Pancreas (tissue), 10 donors: ENCODE measurements around the gene RFC3. TPM values are rescaled to one million over a fixed set of nuclear protein-coding genes. Genes with fewer than 3 reads are reported as not detected.

Experiments
- ATAC-seq, 4 donors: fragments of 200-7000 bp; cut with Tn5 transposase; one replicate each; pipeline versions ENCODE4 v1.8.0 to v1.9.1; 2020; ENCODE audit warnings: mild to moderate bottlenecking in 4 of 4, moderate library complexity in 4 of 4
- DNase-seq, 6 donors: peaks; one replicate each; pipeline ENCODE4 v3.0.0-alpha.2; 2020
- FAIRE-seq: peaks from 2 replicates; lab custom pipeline; 2012; peaks lifted over from hg19 to GRCh38; lab: Jason Lieb, UNC
- H3K27ac ChIP-seq, 4 donors: fragments of 200-600 bp; sonication (generic); 1 replicate in 3 of 4; 2 replicates in 1 of 4; pipeline versions ENCODE4 v1.5.0 to v1.8.0; 2020
- H3K27me3 ChIP-seq, 4 donors: fragments of 200-600 bp; one replicate each; pipeline ENCODE4 v1.8.0; 2021
- H3K36me3 ChIP-seq, 3 donors: fragments of 200-600 bp; sonication (generic) in 1 of 3; one replicate each; pipeline versions ENCODE4 v1.5.0 to v1.8.0; 2020 to 2021
- H3K4me1 ChIP-seq, 3 donors: fragments of 200-600 bp; one replicate each; pipeline ENCODE4 v1.8.0; 2021
- H3K4me3 ChIP-seq, 4 donors: fragments of 200-600 bp; sonication (generic) in 2 of 4; one replicate each; pipeline versions ENCODE4 v1.5.0 to v1.8.0; 2020 to 2021
- H3K9me3 ChIP-seq, 4 donors: fragments of 200-600 bp; one replicate each; pipeline ENCODE4 v1.8.0; 2021
- CTCF ChIP-seq, 4 donors: fragments of 200-600 bp; sonication (generic) in 3 of 4; IDR thresholded peaks; one replicate each; pipeline versions ENCODE4 v1.5.0 to v1.8.0; 2021; ENCODE audit warnings: antibody characterized with exemption in 4 of 4
- WGBS, 2 donors: extraction: QIAGEN DNeasy Blood & Tissue Kit; methylation state at CpG; one replicate each; pipeline ENCODE4 v1.1.7; 2013; 5-methylcytosine and 5-hydroxymethylcytosine counted together
- intact Hi-C, 3 donors: fragments of 100-400 bp; cut with DNase I; formaldehyde crosslinking; loops; one replicate each; pipeline versions ENCODE4 v1.11.1 to v1.14.2; 2022
- polyA plus RNA-seq, 2 donors: library from polyadenylated mRNA; stranded (reverse); fragments of 200-250 nt; gene quantifications; one replicate each; pipeline ENCODE4 v1.2.3, GENCODE V29; 2013
- total RNA-seq, 6 donors: library from RNA; stranded (reverse); fragmentation: NEBNext Ultra II Directional in 4 of 6; extraction: Animal tissue kit (Norgen Biotek cat#: 25700) in 4 of 6; gene quantifications; one replicate each; pipeline versions ENCODE4 v1.2.1 to v1.2.4, GENCODE V29; 2021 to 2023
- donor health status: healthy with polysubstance abuse.
- donor health status: DM: no; HTN: no; CAD: no; lungs with moderate emphysema.
- donor health status: DM: no; HTN: no; CAD: no.
- donor health status: control.
- donor health status: control.
- donor health status: Bipolar disorder and iron deficiency.
- donor health status: DM: yes; HTN: yes; CAD: no.
- donor health status: DM: no; HTN: no; CAD: no.
- donor health status: DM: no; HTN: no; CAD: no.
- donor health status: DM: yes; HTN: yes; CAD: no.

Gene RFC3
- total RNA-seq, result 1 to 10 TPM; 2.4 to 4.0 (median 2.9) TPM
- 1 to 10 TPM; 1.4 to 5.7 TPM for polyA plus RNA-seq

- Histone ChIP-seq H3K27ac (peak within 1 kb of the TSS in 3 of 4 donors; percentile 34 to 48 (median 43)), H3K4me1 (no peaks in the 10 kb centered on the region), H3K36me3 (no peaks in the 10 kb centered on the region), H3K27me3 (no peaks in the 10 kb centered on the region), H3K4me3 (peak within 1 kb of the TSS; percentile 58 to 93 (median 79)), H3K9me3 (no peaks in the 10 kb centered on the region)
- 0 to 1% methylated on average over 50 of the region's 50 CpGs for WGBS, 2 donors
- peak; percentile 87 to 93 (median 91) for DNase-seq
- no peak for TF ChIP-seq CTCF (IDR thresholded peaks at IDR 0.05)
- intact Hi-C loops, result no loop called here
- ATAC-seq, result peak; percentile 98 to 100 (median 98)
- FAIRE-seq, result peak; percentile 96
Observed at GRCh38 chr13:33817901-33818706, at the start of gene RFC3. TSS of gene RFC3 (plus strand) at chr13:33818149. CDS start at chr13:33818179, 30 bp downstream.

GRCh38 chr13:33771296-33771695 lies 46.7 kb upstream of the RFC3 start:
- 45 to 76% methylated on average over 2 of the region's 2 CpGs for WGBS, 2 donors

GRCh38 chr13:33773790-33774462 lies 44.0 kb upstream of the RFC3 start:
- WGBS, 2 donors, result 84 to 95% methylated on average over 5 of the region's 5 CpGs
- no peak for FAIRE-seq
- no peak overlapping the region for H3K27ac ChIP-seq
- no peak overlapping the region for H3K4me3 ChIP-seq
- no peak for DNase-seq
- H3K27me3 ChIP-seq, result no peaks in the 10 kb centered on the region
- no peaks in the 10 kb centered on the region for H3K36me3 ChIP-seq
- intact Hi-C loops, result no loop called here
- no peaks in the 10 kb centered on the region for H3K9me3 ChIP-seq
- TF ChIP-seq CTCF (IDR thresholded peaks at IDR 0.05), result no peak
- peaks cover 20 to 31% (median 24%) of the 10 kb centered on the region in 3 donors for H3K4me1 ChIP-seq
- ATAC-seq, result no peak

More at GRCh38 chr13:33771296-33771695, 46.7 kb upstream of the RFC3 start:
- Histone ChIP-seq H3K4me1 (peaks cover 9 to 15% (median 11%) of the 10 kb centered on the region in 3 donors), H3K27me3 (no peaks in the 10 kb centered on the region), H3K9me3 (no peaks in the 10 kb centered on the region), H3K4me3 (no peak overlapping the region), H3K36me3 (no peaks in the 10 kb centered on the region), H3K27ac (no peak overlapping the region)
- no peak for DNase-seq
- TF ChIP-seq CTCF (IDR thresholded peaks at IDR 0.05), result no peak
- ATAC-seq, result no peak
- intact Hi-C loops, result no loop called here
- no peak for FAIRE-seq

- no peak for TF ChIP-seq CTCF (IDR thresholded peaks at IDR 0.05)
- H3K36me3 ChIP-seq, result no peaks in the 10 kb centered on the region
- no peaks in the 10 kb centered on the region for H3K27me3 ChIP-seq
- intact Hi-C loops, result no loop called here
- no peak overlapping the region for H3K4me3 ChIP-seq
- ATAC-seq (peak; percentile 32 to 63 (median 56)), FAIRE-seq (no peak), DNase-seq (no peak)
- H3K27ac ChIP-seq, result peak overlapping the region; percentile 26 to 90 (median 69)
- H3K4me1 ChIP-seq, result peaks cover 20 to 31% (median 24%) of the 10 kb centered on the region in 3 donors
- WGBS, 2 donors, result 16 to 18% methylated on average over 2 of the region's 2 CpGs
- H3K9me3 ChIP-seq, result no peaks in the 10 kb centered on the region
Observed at GRCh38 chr13:33775339-33776108, 42.4 kb upstream of the RFC3 start.
